Effector CD8-positive, alpha-beta T cell (primary cell): ENCODE results near the gene CNTN4.
"Not testable (repeated sequence)": the region's sequence is repeated elsewhere in the genome, so short reads cannot be mapped to it uniquely, and the experiment has no call there.

Experiments
- DNase-seq: peaks from one replicate; lab custom pipeline; 2025; lab: John Stamatoyannopoulos, UW
- total RNA-seq, 4 experiments: gene quantifications; one replicate each; lab custom pipeline; 2026; lab: John Stamatoyannopoulos, UW

Gene CNTN4
- total RNA-seq: 0 to 0.72 (median 0.09) reads per million in 4 experiments

- DNase-seq: no peak
Observed at GRCh38 chr3:2098398-2099027, at the start of gene CNTN4. Gene CNTN4, plus strand, starts transcription at chr3:2098866.

GRCh38 chr3:2061360-2061759 lies 37.3 kb upstream of the CNTN4 start:
- no peak for DNase-seq

- no peak for DNase-seq
Observed at GRCh38 chr3:2071531-2071930, 27.1 kb upstream of the CNTN4 start.

GRCh38 chr3:2078821-2079220 lies 19.8 kb upstream of the CNTN4 start:
- DNase-seq: no peak

GRCh38 chr3:2082871-2083480 lies 15.7 kb upstream of the CNTN4 start:
- DNase-seq: no peak

GRCh38 chr3:2083558-2083957 lies 15.1 kb upstream of the CNTN4 start:
- DNase-seq: not testable (repeated sequence)

- no peak for DNase-seq
Observed at GRCh38 chr3:2090095-2090911, 8.4 kb upstream of the CNTN4 start.

GRCh38 chr3:2092758-2093157 lies 5.9 kb upstream of the CNTN4 start:
- DNase-seq: no peak

- DNase-seq: no peak
Observed at GRCh38 chr3:2094941-2095340, 3.7 kb upstream of the CNTN4 start.

GRCh38 chr3:2096216-2096615 lies 2.5 kb upstream of the CNTN4 start:
- DNase-seq: no peak

GRCh38 chr3:2097641-2098191 lies 950 bp upstream of the CNTN4 start:
- DNase-seq: no peak

- DNase-seq: no peak
Observed at GRCh38 chr3:2099028-2099671, 484 bp downstream of the CNTN4 start.

- DNase-seq: no peak
Observed at GRCh38 chr3:2099779-2100191, 1.1 kb downstream of the CNTN4 start.

- DNase-seq: no peak
Observed at GRCh38 chr3:2106438-2106837, 7.8 kb downstream of the CNTN4 start.

- DNase-seq: no peak
Observed at GRCh38 chr3:2110597-2111117, 12.0 kb downstream of the CNTN4 start.

GRCh38 chr3:2114617-2115275 lies 16.1 kb downstream of the CNTN4 start:
- no peak for DNase-seq

- DNase-seq: no peak
Observed at GRCh38 chr3:2130726-2131125, 32.1 kb downstream of the CNTN4 start.

- DNase-seq: no peak
Observed at GRCh38 chr3:2133146-2133545, 34.5 kb downstream of the CNTN4 start.

GRCh38 chr3:2137651-2138050 lies 39.0 kb downstream of the CNTN4 start:
- no peak for DNase-seq

- no peak for DNase-seq
Observed at GRCh38 chr3:2141482-2141881, 42.8 kb downstream of the CNTN4 start.
